Measurements from ENCODE around the gene ST6GALNAC1.

- TF ChIP-seq CTCF (IDR thresholded peaks at IDR 0.05; ENCODE audit: poor library complexity) (no peak), EZH2phosphoT487 (IDR thresholded peaks at IDR 0.05; ENCODE audit: low read depth, severe bottlenecking, unreplicated experiment) (no peak)
Observed at GRCh38 chr17:76686538-76687297, 43.2 kb upstream of the ST6GALNAC1 start.
